ENCODE measurements around the gene RPS14. TPM values are rescaled to one million over a fixed set of nuclear protein-coding genes. Genes with fewer than 3 reads are reported as not detected.

Gene RPS14
- polyA plus RNA-seq, 1 of the 3 experiments (the other 2 are of a cell fraction): 10,227 TPM

GRCh38 chr5:150438873-150439546 lies 10.5 kb downstream of the RPS14 start:
- Histone ChIP-seq H4K20me1 (ENCODE audit: insufficient read depth) (peaks cover 18% of the 10 kb centered on the region), H3K9ac (no peak overlapping the region), H2AFZ (ENCODE audit: low read depth) (no peak overlapping the region), H3K36me3 (replicated peaks in 1 of 2; ENCODE audit: control insufficient read depth in 1 of 2, insufficient read depth in 2 of 2, low read length in 1 of 2) (peaks cover 8 to 9% of the 10 kb centered on the region in 2 experiments), H3F3A (replicated peaks; ENCODE audit: insufficient read depth) (peaks cover 31% of the 10 kb centered on the region), H3K9me2 (no peaks in the 10 kb centered on the region), H3K4me1 (ENCODE audit: control insufficient read depth in 1 of 2, insufficient read depth in 2 of 2, low read depth in 1 of 2, low read length in 1 of 2) (no peaks in the 10 kb centered on the region; a peak in 1 of 4 replicates), H3K27me3 (ENCODE audit: insufficient read depth) (no peaks in the 10 kb centered on the region), H3K27ac (ENCODE audit: low read depth in 2 of 2, low read length in 1 of 2) (no peak overlapping the region), H3K9me3 (no peaks in the 10 kb centered on the region), H3K4me3 (ENCODE audit: low read depth in 2 of 2, low read length in 1 of 2) (no peak overlapping the region), H3K79me2 (ENCODE audit: insufficient read depth) (no peaks in the 10 kb centered on the region), H3K4me2 (no peak overlapping the region)
- POLR2A ChIA-PET: no interaction called here
- TF ChIP-seq, protein P1, sequence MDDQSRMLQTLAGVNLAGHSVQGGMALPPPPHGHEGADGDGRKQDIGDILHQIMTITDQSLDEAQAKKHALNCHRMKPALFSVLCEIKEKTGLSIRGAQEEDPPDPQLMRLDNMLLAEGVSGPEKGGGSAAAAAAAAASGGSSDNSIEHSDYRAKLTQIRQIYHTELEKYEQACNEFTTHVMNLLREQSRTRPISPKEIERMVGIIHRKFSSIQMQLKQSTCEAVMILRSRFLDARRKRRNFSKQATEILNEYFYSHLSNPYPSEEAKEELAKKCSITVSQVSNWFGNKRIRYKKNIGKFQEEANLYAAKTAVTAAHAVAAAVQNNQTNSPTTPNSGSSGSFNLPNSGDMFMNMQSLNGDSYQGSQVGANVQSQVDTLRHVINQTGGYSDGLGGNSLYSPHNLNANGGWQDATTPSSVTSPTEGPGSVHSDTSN (IDR thresholded peaks at IDR 0.05): no peak
- TF ChIP-seq, protein P2, sequence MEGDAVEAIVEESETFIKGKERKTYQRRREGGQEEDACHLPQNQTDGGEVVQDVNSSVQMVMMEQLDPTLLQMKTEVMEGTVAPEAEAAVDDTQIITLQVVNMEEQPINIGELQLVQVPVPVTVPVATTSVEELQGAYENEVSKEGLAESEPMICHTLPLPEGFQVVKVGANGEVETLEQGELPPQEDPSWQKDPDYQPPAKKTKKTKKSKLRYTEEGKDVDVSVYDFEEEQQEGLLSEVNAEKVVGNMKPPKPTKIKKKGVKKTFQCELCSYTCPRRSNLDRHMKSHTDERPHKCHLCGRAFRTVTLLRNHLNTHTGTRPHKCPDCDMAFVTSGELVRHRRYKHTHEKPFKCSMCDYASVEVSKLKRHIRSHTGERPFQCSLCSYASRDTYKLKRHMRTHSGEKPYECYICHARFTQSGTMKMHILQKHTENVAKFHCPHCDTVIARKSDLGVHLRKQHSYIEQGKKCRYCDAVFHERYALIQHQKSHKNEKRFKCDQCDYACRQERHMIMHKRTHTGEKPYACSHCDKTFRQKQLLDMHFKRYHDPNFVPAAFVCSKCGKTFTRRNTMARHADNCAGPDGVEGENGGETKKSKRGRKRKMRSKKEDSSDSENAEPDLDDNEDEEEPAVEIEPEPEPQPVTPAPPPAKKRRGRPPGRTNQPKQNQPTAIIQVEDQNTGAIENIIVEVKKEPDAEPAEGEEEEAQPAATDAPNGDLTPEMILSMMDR (IDR thresholded peaks at IDR 0.05): peak; percentile 64
- 68% methylated on average over 4 of the region's 4 CpGs for WGBS (ENCODE audit: low lambda C conversion rate)
- CTCF ChIA-PET: interaction anchor here (0.6 to 2.8 kb wide), 6 partner anchors 39 to 808 kb away, joined by 3 to 8 read pairs (median 4); no protein-coding TSS in a partner anchor
- peak; percentile 75 for DNase-seq

- ChIA-PET POLR2A (interaction anchor here (0.5 to 1.2 kb wide), 4 partner anchors 14 to 174 kb away, joined by 3 to 4 read pairs (median 4); no protein-coding TSS in a partner anchor), CTCF (interaction anchor here (0.6 to 2.1 kb wide), 41 partner anchors 8 to 603 kb away, joined by 3 to 11 read pairs (median 4); partner anchors contain the start of genes CD74 and TCOF1)
- H2AFZ ChIP-seq (ENCODE audit: low read depth): no peak overlapping the region
- no peak overlapping the region for H3K4me2 ChIP-seq
- H3K4me3 ChIP-seq (ENCODE audit: low read depth in 2 of 2, low read length in 1 of 2): peak overlapping the region in 1 of 2 experiments; percentile 28; a peak in 1 of 4 replicates
- H3K27me3 ChIP-seq (ENCODE audit: insufficient read depth): no peaks in the 10 kb centered on the region
- no peaks in the 10 kb centered on the region for H3K9me3 ChIP-seq
- peaks cover 8% of the 10 kb centered on the region for H3F3A ChIP-seq (replicated peaks; ENCODE audit: insufficient read depth)
- no peak overlapping the region for H3K27ac ChIP-seq (ENCODE audit: low read depth in 2 of 2, low read length in 1 of 2)
- no peaks in the 10 kb centered on the region for H3K36me3 ChIP-seq (replicated peaks in 1 of 2; ENCODE audit: control insufficient read depth in 1 of 2, insufficient read depth in 2 of 2, low read length in 1 of 2)
- 27% methylated on average over 10 of the region's 13 CpGs for WGBS (ENCODE audit: low lambda C conversion rate)
- H3K9ac ChIP-seq: no peak overlapping the region
- no peaks in the 10 kb centered on the region for H4K20me1 ChIP-seq (ENCODE audit: insufficient read depth)
- no peaks in the 10 kb centered on the region; a peak in 1 of 4 replicates for H3K4me1 ChIP-seq (ENCODE audit: control insufficient read depth in 1 of 2, insufficient read depth in 2 of 2, low read depth in 1 of 2, low read length in 1 of 2)
- peak; percentile 87 for DNase-seq
- H3K79me2 ChIP-seq (ENCODE audit: insufficient read depth): no peaks in the 10 kb centered on the region
- no peaks in the 10 kb centered on the region for H3K9me2 ChIP-seq
- TF ChIP-seq GABPA (IDR thresholded peaks at IDR 0.05; ENCODE audit: low read depth): no peak
- no peak for TF ChIP-seq TAF1 (IDR thresholded peaks at IDR 0.05; ENCODE audit: borderline replicate concordance, low read depth, low read length)
- TF ChIP-seq MEF2A (IDR thresholded peaks at IDR 0.05; ENCODE audit: borderline replicate concordance, low read depth): no peak
- TF ChIP-seq JUND (IDR thresholded peaks at IDR 0.05): no peak
- TF ChIP-seq POLR2AphosphoS5 (IDR thresholded peaks at IDR 0.05; ENCODE audit: low read depth, low read length): no peak
- TF ChIP-seq, protein P3, sequence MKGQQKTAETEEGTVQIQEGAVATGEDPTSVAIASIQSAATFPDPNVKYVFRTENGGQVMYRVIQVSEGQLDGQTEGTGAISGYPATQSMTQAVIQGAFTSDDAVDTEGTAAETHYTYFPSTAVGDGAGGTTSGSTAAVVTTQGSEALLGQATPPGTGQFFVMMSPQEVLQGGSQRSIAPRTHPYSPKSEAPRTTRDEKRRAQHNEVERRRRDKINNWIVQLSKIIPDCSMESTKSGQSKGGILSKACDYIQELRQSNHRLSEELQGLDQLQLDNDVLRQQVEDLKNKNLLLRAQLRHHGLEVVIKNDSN (IDR thresholded peaks at IDR 0.05; ENCODE audit: borderline replicate concordance, low read depth): no peak
- TF ChIP-seq CHD2 (IDR thresholded peaks at IDR 0.05; ENCODE audit: low read length, partially characterized antibody): no peak
- TF ChIP-seq EZH2phosphoT487 (IDR thresholded peaks at IDR 0.05; ENCODE audit: borderline replicate concordance, low read depth): no peak
- TF ChIP-seq TEAD4 (IDR thresholded peaks at IDR 0.05; ENCODE audit: borderline replicate concordance, insufficient read depth): no peak
- TF ChIP-seq, protein P1 (IDR thresholded peaks at IDR 0.05): no peak
- no peak for TF ChIP-seq USF2 (IDR thresholded peaks at IDR 0.05; ENCODE audit: borderline replicate concordance, low read depth, low read length)
- TF ChIP-seq ELF1 (IDR thresholded peaks at IDR 0.05): no peak
- TF ChIP-seq, protein P2 (IDR thresholded peaks at IDR 0.05): peak; percentile 83
Observed at GRCh38 chr5:150436141-150436680, 13.3 kb downstream of the RPS14 start.

Data from SK-N-SH (cell line).